CD4-positive, alpha-beta T cell treated with Interleukin-2 at 100 ng/mL for 4 hours (primary cell): ENCODE data around the gene NISCH.

Experiments used
- DNase-seq: peaks from one replicate; pipeline ENCODE4 v3.0.0-alpha.2; 2020; ENCODE audit warnings: low spot score

Gene NISCH

GRCh38 chr3:52472239-52473000 is 17.0 kb downstream of the NISCH start:
- DNase-seq: no peak

- DNase-seq: no peak
Measured at GRCh38 chr3:52473026-52473425, 17.6 kb downstream of the NISCH start.

- DNase-seq: no peak
Measured at GRCh38 chr3:52477076-52477795, 21.8 kb downstream of the NISCH start.

- DNase-seq: no peak
Measured at GRCh38 chr3:52477796-52478095, 22.3 kb downstream of the NISCH start.

GRCh38 chr3:52479037-52479876 is 23.9 kb downstream of the NISCH start:
- DNase-seq: no peak

- no peak for DNase-seq
Measured at GRCh38 chr3:52479877-52480575, 24.6 kb downstream of the NISCH start.

- DNase-seq: no peak
Measured at GRCh38 chr3:52480768-52481715, 25.6 kb downstream of the NISCH start.

- no peak for DNase-seq
Measured at GRCh38 chr3:52481819-52482521, 26.6 kb downstream of the NISCH start.

GRCh38 chr3:52483081-52483480 is 27.7 kb downstream of the NISCH start:
- no peak for DNase-seq

GRCh38 chr3:52483577-52484381 is 28.4 kb downstream of the NISCH start:
- no peak for DNase-seq

- DNase-seq: no peak
Measured at GRCh38 chr3:52484680-52485461, 29.5 kb downstream of the NISCH start.

- no peak for DNase-seq
Measured at GRCh38 chr3:52487050-52487787, 31.8 kb downstream of the NISCH start.

- DNase-seq: no peak
Measured at GRCh38 chr3:52487788-52488691, 32.6 kb downstream of the NISCH start.

- no peak for DNase-seq
Measured at GRCh38 chr3:52488746-52489145, 33.3 kb downstream of the NISCH start.

GRCh38 chr3:52489453-52489852 is 34.0 kb downstream of the NISCH start:
- DNase-seq: no peak

- DNase-seq: no peak
Measured at GRCh38 chr3:52490035-52490938, 34.9 kb downstream of the NISCH start.
